ENCODE measurements around the gene PACSIN2.

The PACSIN2 gene

GRCh38 chr22:42978453-42979103 lies 36.4 kb downstream of the PACSIN2 start:
- H3K4me3 ChIP-seq (ENCODE audit: low read depth, low read length), result no peak overlapping the region
- no peaks in the 10 kb centered on the region for H3K9me3 ChIP-seq (ENCODE audit: severe bottlenecking)
- H3K27ac ChIP-seq, result no peak overlapping the region
- no peak for TF ChIP-seq CTCF (IDR thresholded peaks at IDR 0.05; ENCODE audit: low read depth, low read length)
- no peaks in the 10 kb centered on the region for H3K36me3 ChIP-seq
- H3K27me3 ChIP-seq (ENCODE audit: insufficient read depth, low read depth, severe bottlenecking), result no peaks in the 10 kb centered on the region
- no peak for DNase-seq

- DNase-seq, result peak; percentile 25
- H3K4me3 ChIP-seq (ENCODE audit: low read depth, low read length), result no peak overlapping the region
- no peaks in the 10 kb centered on the region for H3K27me3 ChIP-seq (ENCODE audit: insufficient read depth, low read depth, severe bottlenecking)
- H3K27ac ChIP-seq, result no peak overlapping the region
- H3K36me3 ChIP-seq, result no peaks in the 10 kb centered on the region
- no peak for TF ChIP-seq CTCF (IDR thresholded peaks at IDR 0.05; ENCODE audit: low read depth, low read length)
- no peaks in the 10 kb centered on the region for H3K9me3 ChIP-seq (ENCODE audit: severe bottlenecking)
Measured at GRCh38 chr22:42977569-42977968, 37.4 kb downstream of the PACSIN2 start.

GRCh38 chr22:42976217-42976933 lies 38.6 kb downstream of the PACSIN2 start:
- no peaks in the 10 kb centered on the region for H3K27me3 ChIP-seq (ENCODE audit: insufficient read depth, low read depth, severe bottlenecking)
- H3K9me3 ChIP-seq (ENCODE audit: severe bottlenecking), result no peaks in the 10 kb centered on the region
- H3K27ac ChIP-seq, result no peak overlapping the region
- H3K4me3 ChIP-seq (ENCODE audit: low read depth, low read length), result no peak overlapping the region
- TF ChIP-seq CTCF (IDR thresholded peaks at IDR 0.05; ENCODE audit: low read depth, low read length), result no peak
- DNase-seq, result no peak
- no peaks in the 10 kb centered on the region for H3K36me3 ChIP-seq

GRCh38 chr22:42974223-42974622 lies 40.7 kb downstream of the PACSIN2 start:
- Histone ChIP-seq H3K4me3 (ENCODE audit: low read depth, low read length) (no peak overlapping the region), H3K36me3 (no peaks in the 10 kb centered on the region), H3K9me3 (ENCODE audit: severe bottlenecking) (peaks cover 3% of the 10 kb centered on the region), H3K27me3 (ENCODE audit: insufficient read depth, low read depth, severe bottlenecking) (no peaks in the 10 kb centered on the region), H3K27ac (no peak overlapping the region)
- DNase-seq, result no peak
- TF ChIP-seq CTCF (IDR thresholded peaks at IDR 0.05; ENCODE audit: low read depth, low read length), result no peak

- Histone ChIP-seq H3K36me3 (no peaks in the 10 kb centered on the region), H3K27ac (no peak overlapping the region), H3K9me3 (ENCODE audit: severe bottlenecking) (peaks cover 3% of the 10 kb centered on the region), H3K4me3 (ENCODE audit: low read depth, low read length) (no peak overlapping the region), H3K27me3 (ENCODE audit: insufficient read depth, low read depth, severe bottlenecking) (no peaks in the 10 kb centered on the region)
- no peak for DNase-seq
- no peak for TF ChIP-seq CTCF (IDR thresholded peaks at IDR 0.05; ENCODE audit: low read depth, low read length)
Measured at GRCh38 chr22:42973536-42973881, 41.4 kb downstream of the PACSIN2 start.
